NK-92 (cell line): ENCODE measurements around the gene CENATAC.
"Not testable (repeated sequence)": the region's sequence is repeated elsewhere in the genome, so short reads cannot be mapped to it uniquely, and the experiment has no call there.

Experiments used
- DNase-seq: peaks from one replicate; lab custom pipeline; 2025; ENCODE audit not compliant: unreplicated experiment; lab: John Stamatoyannopoulos, UW

The CENATAC gene, protein sequence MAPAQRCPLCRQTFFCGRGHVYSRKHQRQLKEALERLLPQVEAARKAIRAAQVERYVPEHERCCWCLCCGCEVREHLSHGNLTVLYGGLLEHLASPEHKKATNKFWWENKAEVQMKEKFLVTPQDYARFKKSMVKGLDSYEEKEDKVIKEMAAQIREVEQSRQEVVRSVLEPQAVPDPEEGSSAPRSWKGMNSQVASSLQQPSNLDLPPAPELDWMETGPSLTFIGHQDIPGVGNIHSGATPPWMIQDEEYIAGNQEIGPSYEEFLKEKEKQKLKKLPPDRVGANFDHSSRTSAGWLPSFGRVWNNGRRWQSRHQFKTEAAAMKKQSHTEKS

DNA sequence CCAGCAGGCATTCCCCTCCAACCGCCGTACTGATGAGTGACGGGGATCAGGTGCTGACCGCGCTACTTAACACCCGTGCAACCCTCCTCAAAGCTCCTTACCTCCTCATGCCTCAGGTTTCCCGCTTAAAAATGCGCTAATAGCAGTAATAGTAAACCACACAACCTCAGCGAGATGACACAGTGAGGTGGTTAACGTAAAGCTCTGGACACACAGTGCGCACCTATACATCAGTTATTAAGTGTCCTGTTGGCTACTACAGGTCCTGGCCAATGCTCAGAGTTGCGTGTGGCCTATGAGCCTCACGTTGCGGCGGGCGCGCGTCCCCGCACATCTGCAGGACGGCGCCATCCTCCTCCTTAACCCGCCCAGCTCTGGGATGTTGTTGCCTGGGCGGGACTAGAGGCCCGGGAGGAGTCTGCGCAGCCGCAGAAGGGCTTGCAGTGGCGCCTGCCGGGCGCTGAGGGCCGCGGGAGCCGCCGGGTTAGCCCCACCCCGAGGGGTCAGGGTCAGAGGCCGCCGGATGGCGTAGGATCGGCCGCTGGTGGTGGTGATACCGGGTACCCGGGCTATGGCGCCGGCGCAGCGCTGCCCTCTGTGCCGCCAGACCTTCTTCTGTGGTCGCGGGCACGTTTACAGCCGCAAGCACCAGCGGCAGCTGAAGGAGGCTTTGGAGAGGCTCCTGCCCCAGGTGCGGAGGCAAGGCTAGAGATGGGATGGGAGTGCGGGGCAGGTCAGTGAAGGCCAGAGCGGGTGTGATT lies at the start of gene CENATAC:
Gene CENATAC, plus strand, starts transcription at position 512 of the 761 bp plus-strand sequence. Its CDS starts 60 bp downstream, at position 572.
- DNase-seq: peak; percentile 61

DNA sequence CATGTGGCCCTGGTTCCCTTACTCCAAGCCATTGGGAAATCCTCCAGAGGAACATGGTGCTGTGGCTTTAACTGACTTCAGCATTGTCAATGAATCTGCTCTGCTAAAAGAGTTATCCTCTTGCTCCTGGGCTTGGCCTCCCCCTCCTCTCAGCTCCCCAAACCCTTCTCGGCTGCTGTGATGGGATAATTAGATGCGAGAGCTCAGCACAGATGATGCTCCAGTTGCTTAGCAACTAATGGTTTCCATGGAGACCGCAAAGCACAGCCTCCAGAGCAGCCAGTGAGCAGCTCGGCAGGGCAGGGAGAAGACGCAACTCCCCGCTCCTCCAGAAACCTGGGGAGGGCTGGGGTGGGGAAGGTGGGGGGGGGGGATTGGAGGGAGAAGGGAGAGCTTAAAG lies 44.7 kb upstream of the CENATAC start:
- DNase-seq: no peak

DNA sequence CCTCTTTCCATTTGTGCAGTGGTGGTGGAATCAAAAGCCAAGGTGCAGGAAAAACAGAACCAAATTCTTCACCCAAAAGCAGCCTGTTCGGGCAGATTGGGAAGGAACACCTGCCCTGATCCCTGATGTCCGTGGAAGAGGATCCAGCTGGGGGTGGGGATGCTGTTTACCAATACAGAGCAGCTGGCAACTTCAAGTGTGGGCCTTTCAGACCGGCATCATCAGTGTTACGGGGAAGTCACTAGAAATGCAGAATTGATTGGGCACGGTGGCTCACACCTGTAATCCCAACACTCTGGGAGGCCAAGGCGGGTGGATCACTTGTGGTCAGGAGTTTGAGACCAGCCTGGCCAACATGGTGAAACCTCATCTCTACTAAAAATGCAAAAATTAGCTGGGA lies 44.0 kb upstream of the CENATAC start:
- not testable (repeated sequence) for DNase-seq

DNA sequence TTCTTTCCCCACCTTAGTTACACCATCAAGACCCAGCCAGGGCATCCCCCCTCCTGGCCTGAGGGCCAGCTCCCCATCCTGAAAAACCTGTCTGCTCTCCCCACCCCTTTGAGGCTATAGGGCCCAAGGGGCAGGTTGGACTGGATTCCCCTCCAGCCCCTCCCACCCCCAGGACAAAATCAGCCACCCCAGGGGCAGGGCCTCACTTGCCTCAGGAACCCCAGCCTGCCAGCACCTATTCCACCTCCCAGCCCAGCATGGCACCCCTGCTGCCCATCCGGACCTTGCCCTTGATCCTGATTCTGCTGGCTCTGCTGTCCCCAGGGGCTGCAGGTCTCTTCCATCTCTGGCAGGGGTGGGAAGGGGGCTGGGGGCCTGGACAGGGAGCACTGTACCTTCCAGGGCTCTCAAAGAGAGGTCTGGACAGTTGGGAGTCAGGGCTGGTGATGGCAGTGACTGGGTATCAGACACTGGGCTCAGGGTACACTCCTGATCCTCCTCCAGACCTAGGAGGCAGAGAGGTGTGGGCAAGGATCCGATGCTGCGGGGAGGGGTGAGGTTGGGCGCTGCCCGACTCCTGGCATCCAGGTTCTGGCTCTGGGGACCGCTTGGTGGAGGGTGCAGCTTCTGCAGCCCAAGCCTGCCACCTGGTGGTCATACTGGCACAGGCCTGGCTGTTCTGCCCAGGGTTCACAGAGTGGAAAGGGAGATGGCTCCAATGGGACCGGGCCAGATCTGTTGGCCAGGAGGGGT lies 41.7 kb upstream of the CENATAC start, which contains the start of gene UPK2:
Gene UPK2, plus strand, starts transcription at position 205 of the 753 bp plus-strand sequence. Its CDS starts 53 bp downstream, at position 258.
- DNase-seq: peak; percentile 23

DNA sequence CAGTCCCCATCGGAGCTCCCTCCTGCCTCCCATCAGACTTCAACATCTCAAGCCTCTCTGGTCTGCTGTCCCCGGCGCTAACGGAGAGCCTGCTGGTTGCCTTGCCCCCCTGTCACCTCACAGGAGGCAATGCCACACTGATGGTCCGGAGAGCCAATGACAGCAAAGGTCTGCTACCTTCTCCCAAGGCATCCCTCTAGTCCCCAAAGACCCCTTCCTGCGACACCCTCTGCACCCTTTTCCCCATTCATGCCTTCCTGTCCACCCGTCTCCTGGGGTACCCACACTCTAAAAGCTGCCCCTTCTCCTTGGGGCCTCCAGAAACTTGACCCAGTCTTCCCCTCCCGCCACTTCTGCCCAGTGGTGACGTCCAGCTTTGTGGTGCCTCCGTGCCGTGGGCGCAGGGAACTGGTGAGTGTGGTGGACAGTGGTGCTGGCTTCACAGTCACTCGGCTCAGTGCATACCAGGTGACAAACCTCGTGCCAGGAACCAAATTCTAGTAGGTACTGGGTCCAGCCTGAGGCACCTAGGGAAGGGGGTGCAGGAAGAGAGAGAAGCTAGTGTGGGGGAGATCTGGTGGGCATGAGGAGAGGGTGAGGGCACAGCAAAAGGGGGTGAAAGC lies 41.0 kb upstream of the CENATAC start:
- DNase-seq: no peak

DNA sequence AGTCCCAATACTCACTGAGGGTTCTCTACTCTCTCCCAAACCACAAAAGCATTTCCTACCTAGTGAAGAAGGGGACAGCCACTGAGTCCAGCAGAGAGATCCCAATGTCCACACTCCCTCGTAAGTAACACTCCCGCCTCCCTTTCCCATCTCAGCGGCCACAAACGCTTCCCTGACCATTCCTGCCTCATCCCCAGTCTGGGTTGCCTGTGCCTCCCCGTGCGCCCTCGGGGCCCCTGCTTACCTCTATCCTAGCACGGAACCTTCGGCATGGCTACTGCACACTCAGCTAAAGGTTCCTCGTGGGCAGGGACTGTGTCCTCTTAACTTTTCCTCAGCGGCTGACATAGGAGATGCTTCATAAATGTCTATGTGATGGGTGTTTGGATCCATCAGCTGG lies 40.4 kb upstream of the CENATAC start:
- no peak for DNase-seq

DNA sequence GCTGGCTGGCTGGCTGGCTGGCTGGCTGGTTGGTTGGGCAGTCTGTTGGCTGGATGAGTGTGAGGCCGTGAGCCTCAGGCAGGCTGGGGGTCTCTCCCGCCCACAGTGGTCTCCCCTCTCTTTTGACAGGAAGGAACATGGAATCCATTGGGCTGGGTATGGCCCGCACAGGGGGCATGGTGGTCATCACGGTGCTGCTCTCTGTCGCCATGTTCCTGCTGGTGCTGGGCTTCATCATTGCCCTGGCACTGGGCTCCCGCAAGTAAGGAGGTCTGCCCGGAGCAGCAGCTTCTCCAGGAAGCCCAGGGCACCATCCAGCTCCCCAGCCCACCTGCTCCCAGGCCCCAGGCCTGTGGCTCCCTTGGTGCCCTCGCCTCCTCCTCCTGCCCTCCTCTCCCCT lies 40.0 kb upstream of the CENATAC start:
- DNase-seq: no peak

DNA sequence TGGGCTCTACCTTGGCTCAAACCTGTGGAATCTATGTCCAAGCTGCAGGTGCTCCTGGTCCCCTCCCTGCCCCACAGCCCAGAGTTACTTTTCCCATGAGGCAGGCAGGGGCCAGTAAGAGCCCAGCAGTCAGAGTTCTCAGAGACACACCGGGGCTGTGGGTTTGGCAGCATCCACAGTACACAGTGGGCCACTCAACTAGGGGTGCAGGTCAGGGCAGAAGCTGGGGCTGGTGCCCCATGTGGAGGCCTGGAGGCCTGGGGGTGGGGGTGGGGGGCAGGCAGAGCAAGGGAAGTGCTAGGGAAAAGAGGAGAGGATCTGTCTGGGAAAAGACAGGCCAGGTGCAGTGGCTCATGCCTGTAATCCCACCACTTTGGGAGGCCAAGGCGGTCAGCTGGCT lies 39.4 kb upstream of the CENATAC start:
- DNase-seq: no peak

DNA sequence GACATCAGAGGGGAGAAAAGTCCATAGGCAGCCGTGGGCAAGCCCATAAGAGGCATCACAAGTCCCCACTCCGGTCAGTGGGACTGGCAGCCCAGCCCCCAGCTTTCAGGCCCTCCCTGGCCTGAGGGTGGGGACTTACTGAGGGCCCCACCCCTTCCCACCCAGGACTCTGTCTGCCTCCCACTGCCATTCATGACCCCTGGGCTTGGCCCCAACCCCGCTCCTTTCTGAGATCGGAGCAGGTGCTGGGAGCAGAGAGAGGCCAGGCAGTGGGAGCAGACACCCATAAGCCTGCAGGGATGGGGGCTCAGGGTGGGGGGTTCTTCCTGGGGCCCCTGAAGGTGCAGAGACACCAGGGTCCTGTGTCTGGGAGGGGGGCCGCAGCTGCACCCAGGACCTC lies 36.7 kb upstream of the CENATAC start:
- DNase-seq: no peak

DNA sequence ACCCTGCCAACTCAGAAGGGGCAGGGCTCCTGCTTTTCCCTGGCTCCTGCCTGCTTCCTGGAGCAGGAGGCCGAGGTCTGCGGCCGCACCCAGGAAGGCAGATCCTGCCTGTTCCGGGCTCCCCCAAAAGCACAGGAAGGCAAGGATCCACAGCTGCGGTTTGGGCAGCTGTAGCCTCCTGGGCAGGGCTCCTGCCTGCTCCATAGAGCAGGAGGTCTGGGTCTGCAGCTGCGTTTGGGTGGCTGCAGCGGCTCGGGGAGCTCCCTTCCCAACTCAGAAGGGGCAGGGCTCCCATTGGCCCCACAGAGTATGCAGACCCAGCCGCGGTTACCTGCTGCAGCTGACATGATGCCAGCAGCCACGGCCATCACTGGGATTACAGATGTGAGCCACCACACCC lies 36.3 kb upstream of the CENATAC start:
- DNase-seq: no peak

DNA sequence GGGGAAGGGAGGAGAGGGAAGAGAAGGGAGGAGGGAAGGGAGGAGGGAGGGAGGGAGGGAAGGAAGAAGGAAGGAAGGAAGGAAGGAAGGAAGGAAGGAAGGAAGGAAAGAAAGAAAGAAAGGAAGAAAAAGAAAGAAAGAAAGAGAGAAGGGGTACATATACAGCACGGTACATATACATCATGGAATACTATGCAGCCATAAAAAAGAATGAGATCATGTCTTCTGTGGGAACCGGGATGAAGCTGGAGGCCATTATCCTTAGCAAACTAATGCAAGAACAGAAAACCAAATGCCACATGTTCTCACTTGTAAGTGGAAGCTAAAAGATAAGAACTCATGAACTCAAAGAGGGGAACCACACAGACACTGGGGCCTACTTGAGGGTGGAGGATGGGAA lies 28.4 kb upstream of the CENATAC start:
- DNase-seq: not testable (repeated sequence)

DNA sequence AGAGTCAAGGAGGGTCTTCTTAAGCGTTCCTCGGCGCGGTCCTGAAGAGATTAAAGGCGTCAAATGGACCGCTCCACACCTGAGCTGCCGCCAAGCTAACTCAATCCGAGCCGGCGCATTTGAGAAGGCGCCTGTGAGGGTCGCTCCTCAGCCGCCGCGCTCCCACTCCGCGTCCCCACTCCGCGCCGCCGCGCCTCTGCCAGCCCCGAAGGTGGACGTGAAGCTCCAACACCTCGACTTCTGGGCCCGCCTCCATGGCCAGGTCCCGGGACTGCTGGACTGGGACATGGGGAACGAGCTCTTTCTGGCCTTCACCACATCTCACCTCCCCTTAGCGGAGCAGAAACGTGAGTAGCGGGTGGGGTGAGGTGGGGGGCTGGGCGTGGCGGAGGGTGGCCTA lies 26.3 kb upstream of the CENATAC start, which contains the start of gene FOXR1:
Gene FOXR1, plus strand, starts transcription at position 116 of the 400 bp plus-strand sequence. Its CDS starts 171 bp downstream, at position 287.
- no peak for DNase-seq

DNA sequence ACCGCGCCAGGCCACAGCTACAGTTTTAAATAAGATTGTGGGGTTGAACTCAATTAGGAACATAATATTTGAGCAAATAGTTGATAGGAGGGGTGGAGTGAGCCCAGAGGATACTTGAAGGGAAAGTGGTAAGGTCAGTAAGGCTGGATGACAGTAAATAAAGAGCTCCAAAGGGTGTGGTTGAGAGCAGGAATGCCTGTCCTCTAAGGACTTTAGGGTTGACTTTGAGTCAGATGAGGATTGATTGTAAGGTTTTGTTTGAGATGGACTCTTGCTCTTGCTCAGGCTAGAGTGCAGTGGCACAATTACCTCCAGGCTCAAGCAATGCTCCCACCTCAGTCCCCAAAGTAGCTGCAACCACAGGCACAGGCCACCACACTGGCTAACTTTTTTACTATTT lies 24.0 kb upstream of the CENATAC start:
- DNase-seq: no peak

DNA sequence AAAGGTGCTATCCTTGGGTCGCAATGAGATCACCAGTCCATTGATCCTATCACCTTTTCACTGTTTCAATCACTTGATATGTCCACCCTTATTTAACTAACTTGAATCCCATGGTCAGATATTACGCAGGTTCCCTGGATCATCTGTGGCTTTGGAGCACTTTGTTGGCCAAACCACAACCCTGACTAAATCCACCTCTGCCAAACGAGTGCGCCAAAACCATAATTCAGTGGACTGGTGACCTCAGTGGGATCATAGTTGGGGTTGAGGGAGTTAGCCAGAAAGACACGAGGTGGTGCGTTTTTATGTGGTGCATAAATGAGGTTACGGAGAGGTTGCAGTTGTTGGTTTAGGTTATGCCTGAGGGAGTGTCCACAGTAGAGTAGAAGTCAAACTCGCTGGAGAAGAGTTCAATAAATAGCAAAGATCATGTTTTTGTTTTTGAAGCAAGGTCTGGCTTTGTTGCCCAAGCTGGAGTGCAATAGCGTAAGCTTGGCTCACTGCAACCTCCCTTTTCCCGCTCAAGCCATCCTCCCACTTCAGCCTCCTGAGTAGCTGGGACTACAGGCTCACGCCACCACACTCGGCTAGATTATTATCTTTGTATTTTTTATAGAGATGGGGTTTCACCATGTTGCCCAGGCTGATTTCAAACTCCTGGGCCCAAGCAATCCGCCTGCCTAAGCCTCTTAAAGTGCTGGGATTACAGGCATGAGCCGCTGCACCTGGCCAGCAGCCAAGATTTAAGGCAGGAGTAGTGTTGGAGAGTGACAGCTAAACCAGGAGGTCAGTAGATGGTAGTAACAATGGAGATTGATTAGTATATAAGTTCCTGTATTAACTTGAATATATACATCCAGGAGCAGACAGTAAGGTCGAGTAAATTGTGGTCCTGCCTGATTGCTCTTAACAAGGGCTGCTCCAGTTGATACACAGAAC lies 21.9 kb upstream of the CENATAC start:
- no peak for DNase-seq

DNA sequence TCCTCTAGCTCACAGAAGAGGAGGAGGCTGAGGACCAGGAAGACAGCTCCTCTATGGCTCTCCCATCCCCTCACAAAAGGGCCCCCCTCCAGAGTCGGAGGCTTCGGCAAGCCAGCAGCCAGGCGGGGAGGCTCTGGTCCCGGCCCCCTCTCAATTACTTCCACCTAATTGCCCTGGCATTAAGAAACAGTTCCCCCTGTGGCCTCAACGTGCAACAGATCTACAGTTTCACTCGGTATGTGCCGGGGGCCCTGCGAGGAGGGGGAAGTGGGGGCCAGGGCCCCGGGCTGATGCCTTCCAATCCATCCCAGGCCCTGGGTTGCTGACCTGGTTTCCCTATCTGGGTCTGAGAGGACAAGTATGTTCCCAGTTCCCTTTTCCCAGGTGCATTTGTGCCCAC lies 18.5 kb upstream of the CENATAC start:
- no peak for DNase-seq

DNA sequence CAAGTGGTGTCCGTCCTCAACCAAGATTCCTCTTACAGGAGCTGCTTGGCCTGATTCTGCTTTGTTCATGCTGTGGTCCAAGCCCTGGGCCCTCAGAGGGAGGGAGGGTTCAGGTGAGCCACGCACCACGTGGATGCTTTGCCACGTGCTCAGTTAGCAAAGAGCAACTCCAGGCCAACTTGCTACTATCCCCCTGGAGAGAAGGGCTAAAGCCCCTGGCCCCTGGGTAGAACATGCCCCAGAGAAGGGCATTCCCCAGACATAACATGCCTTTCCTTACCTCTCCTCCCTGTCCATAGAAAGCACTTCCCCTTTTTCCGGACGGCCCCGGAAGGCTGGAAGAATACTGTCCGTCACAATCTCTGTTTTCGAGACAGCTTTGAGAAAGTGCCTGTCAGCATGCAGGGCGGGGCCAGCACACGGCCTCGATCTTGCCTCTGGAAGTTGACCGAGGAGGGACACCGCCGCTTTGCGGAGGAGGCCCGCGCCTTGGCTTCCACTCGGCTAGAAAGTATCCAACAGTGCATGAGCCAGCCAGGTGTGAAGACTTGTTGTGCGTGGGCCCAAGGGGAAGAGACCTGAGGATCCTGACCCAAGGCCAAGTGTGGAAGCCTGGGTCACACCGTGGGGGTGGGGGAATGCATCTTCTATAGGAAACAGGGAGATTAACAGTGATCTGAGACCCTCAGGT lies 17.6 kb upstream of the CENATAC start:
- no peak for DNase-seq

DNA sequence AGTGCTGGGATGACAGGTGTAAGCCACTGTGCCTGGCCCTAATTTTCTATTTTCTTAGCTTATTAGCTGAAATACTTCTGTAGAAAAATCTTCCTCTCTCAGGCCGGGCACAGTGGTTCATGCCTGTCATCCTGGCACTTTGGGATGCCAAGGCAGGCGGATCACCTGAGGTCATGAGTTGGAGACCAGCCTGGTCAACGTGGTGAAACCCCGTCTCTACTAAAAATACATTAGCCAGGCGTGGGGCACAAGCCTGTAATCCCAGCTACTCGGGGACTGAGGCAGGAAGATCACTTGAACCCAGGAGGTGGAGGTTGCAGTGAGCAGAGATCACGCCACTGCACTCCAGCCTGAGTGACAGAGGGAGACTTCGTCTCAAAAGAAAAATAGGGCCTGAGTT lies 13.6 kb upstream of the CENATAC start:
- DNase-seq: not testable (repeated sequence)

DNA sequence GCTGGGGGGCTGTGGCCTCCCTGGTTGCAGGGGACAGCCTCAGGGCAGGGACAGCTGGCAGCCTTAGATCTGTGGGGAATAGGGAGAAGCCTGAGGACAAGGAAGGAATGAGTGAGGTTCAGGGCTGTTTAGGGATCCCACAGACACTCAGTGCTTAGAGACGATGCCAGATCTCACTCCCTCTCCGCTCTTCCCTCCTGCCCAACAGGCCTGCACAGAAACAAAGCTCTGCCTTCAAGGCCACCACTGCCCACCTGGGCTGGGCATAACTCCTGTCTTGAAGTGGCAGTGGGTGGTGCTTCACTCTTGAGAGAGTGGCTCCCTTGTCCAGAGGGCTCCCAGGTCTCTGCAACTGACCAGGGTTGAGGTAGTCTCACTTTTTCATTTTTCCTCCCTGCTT lies 13.1 kb upstream of the CENATAC start:
- no peak for DNase-seq

DNA sequence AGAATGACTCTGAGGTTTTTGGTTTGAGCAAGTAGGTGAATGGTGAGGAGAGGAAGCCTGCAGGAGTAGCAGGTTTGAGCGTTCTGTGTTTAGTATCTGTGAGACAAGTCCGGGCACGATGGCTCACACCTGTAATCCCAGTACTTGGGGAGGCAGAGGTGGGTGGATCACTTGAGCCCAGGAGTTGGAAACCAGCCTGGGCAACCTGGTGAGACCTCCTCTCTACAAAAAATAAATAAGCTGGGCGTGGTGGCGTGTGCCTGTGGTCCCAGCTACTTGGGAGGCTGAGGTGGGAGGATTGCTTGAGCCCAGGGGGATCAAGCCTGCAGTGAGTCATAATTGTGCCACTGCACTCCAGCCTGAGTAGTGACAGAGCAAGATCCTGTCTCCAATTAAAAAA lies 9.7 kb upstream of the CENATAC start:
- no peak for DNase-seq
